DND-41 (cell line): ENCODE measurements around the gene MAP3K9.

ENCODE experiments used
- EZH2 ChIP-seq: IDR thresholded peaks from 3 replicates; pipeline ENCODE4 v1.6.1; 2012; ENCODE audit warnings: borderline replicate concordance, low read depth, mild to moderate bottlenecking, moderate library complexity, low read length, inconsistent platforms; ENCODE audit not compliant: severe bottlenecking
- TF ChIP-seq, protein P1 (sequence below): IDR thresholded peaks from 2 replicates; pipeline ENCODE4 v1.5.1; 2012; ENCODE audit warnings: borderline replicate concordance, low read length, moderate library complexity, mild to moderate bottlenecking; ENCODE audit not compliant: poor library complexity, severe bottlenecking; ENCODE audit errors: extremely low read depth

DNA sequence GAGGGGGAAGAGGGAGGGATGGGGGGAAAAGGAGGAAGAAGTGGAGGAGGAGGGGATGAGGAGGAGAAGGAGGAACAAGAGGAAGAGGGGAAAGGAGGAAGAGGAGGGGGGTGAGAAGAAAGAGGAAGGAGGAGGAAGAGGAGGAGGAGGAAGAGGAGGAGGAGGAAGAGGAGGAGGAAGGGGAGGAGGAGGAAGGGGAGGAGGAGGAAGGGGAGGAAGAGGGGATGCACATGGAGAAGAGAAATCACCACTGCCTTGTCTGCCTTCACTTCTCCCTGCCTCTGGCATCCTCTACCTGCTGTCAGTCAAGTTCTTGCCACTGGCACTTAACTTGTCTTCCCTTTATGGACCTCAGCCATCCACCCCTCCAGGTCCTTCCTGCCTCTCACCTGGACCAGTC lies 107.7 kb downstream of the MAP3K9 start:
- TF ChIP-seq, protein P1, sequence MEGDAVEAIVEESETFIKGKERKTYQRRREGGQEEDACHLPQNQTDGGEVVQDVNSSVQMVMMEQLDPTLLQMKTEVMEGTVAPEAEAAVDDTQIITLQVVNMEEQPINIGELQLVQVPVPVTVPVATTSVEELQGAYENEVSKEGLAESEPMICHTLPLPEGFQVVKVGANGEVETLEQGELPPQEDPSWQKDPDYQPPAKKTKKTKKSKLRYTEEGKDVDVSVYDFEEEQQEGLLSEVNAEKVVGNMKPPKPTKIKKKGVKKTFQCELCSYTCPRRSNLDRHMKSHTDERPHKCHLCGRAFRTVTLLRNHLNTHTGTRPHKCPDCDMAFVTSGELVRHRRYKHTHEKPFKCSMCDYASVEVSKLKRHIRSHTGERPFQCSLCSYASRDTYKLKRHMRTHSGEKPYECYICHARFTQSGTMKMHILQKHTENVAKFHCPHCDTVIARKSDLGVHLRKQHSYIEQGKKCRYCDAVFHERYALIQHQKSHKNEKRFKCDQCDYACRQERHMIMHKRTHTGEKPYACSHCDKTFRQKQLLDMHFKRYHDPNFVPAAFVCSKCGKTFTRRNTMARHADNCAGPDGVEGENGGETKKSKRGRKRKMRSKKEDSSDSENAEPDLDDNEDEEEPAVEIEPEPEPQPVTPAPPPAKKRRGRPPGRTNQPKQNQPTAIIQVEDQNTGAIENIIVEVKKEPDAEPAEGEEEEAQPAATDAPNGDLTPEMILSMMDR: no peak
- no peak for TF ChIP-seq EZH2
